Superior temporal gyrus (tissue), 1 donor: ENCODE results near the gene ELOVL7.
"Not testable (repeated sequence)": the region's sequence is repeated elsewhere in the genome, so short reads cannot be mapped to it uniquely, and the experiment has no call there.

Experiments
- DNase-seq: peaks from one replicate; pipeline ENCODE4 v3.0.0-alpha.2; 2016; ENCODE audit errors: extremely low spot score

Gene ELOVL7

GRCh38 chr5:60795424-60795950 is 48.6 kb downstream of the ELOVL7 start:
- DNase-seq = not testable (repeated sequence)

- DNase-seq = no peak
Observed at GRCh38 chr5:60794691-60795090, 49.4 kb downstream of the ELOVL7 start.

GRCh38 chr5:60792438-60792837 is 51.6 kb downstream of the ELOVL7 start:
- no peak for DNase-seq

- no peak for DNase-seq
Observed at GRCh38 chr5:60789551-60789950, 54.5 kb downstream of the ELOVL7 start.

- no peak for DNase-seq
Observed at GRCh38 chr5:60788863-60789513, 55.1 kb downstream of the ELOVL7 start.

GRCh38 chr5:60779466-60779865 is 64.6 kb downstream of the ELOVL7 start:
- DNase-seq = no peak

GRCh38 chr5:60776343-60776742 is 67.7 kb downstream of the ELOVL7 start:
- DNase-seq = no peak

- DNase-seq = no peak
Observed at GRCh38 chr5:60765019-60765709, 78.9 kb downstream of the ELOVL7 start.

- no peak for DNase-seq
Observed at GRCh38 chr5:60763061-60763460, 81.0 kb downstream of the ELOVL7 start.

- DNase-seq = no peak
Observed at GRCh38 chr5:60754495-60754894, 89.6 kb downstream of the ELOVL7 start.

GRCh38 chr5:60744682-60745081 is 99.4 kb downstream of the ELOVL7 start:
- DNase-seq = no peak

- no peak for DNase-seq
Observed at GRCh38 chr5:60743511-60744314, 100.4 kb downstream of the ELOVL7 start.

- no peak for DNase-seq
Observed at GRCh38 chr5:60740322-60740721, 103.7 kb downstream of the ELOVL7 start.

GRCh38 chr5:60738933-60739332 is 105.1 kb downstream of the ELOVL7 start:
- no peak for DNase-seq

- DNase-seq = no peak
Observed at GRCh38 chr5:60738461-60738860, 105.6 kb downstream of the ELOVL7 start.

- not testable (repeated sequence) for DNase-seq
Observed at GRCh38 chr5:60730858-60731257, 113.2 kb downstream of the ELOVL7 start.

GRCh38 chr5:60727033-60727679 is 116.9 kb downstream of the ELOVL7 start:
- DNase-seq = no peak

GRCh38 chr5:60724126-60724525 is 119.9 kb downstream of the ELOVL7 start:
- DNase-seq = no peak

- DNase-seq = no peak
Observed at GRCh38 chr5:60722416-60722815, 121.7 kb downstream of the ELOVL7 start.

- DNase-seq = no peak
Observed at GRCh38 chr5:60719329-60719728, 124.7 kb downstream of the ELOVL7 start.

GRCh38 chr5:60718166-60718892 is 125.7 kb downstream of the ELOVL7 start:
- no peak for DNase-seq
